ENCODE results near the gene DNAJB2. TPM values are rescaled to one million over a fixed set of nuclear protein-coding genes. Genes with fewer than 3 reads are reported as not detected.

Gene DNAJB2
- total RNA-seq, 6 experiments from 2014 or later: 39.7 to 45.4 (median 41.5) TPM

- Mint-ChIP-seq H3K4me1 (ENCODE audit: low read depth) (no peaks in the 10 kb centered on the region), H3K27me3 (ENCODE audit: insufficient read depth) (peaks cover 38% of the 10 kb centered on the region), H3K36me3 (ENCODE audit: low read depth) (no peaks in the 10 kb centered on the region), H3K4me3 (no peak overlapping the region), H3K27ac (no peak overlapping the region), H3K9me3 (no peaks in the 10 kb centered on the region)
- TF ChIP-seq CTCF (IDR thresholded peaks at IDR 0.05): no peak
- DNase-seq: no peak
These were observed 46.0 kb downstream of the DNAJB2 start for GRCh38 chr2:219325136-219325535.

- DNase-seq: no peak
- no peak overlapping the region for H3K27ac Mint-ChIP-seq
- H3K4me1 Mint-ChIP-seq (ENCODE audit: low read depth): no peaks in the 10 kb centered on the region
These were observed 46.6 kb downstream of the DNAJB2 start for GRCh38 chr2:219325657-219326315.

GRCh38 chr2:219327719-219328118, 48.6 kb downstream of the DNAJB2 start:
- Mint-ChIP-seq H3K4me3 (no peak overlapping the region), H3K27me3 (ENCODE audit: insufficient read depth) (peaks cover 54% of the 10 kb centered on the region), H3K4me1 (ENCODE audit: low read depth) (no peaks in the 10 kb centered on the region), H3K27ac (no peak overlapping the region), H3K9me3 (peaks cover 4% of the 10 kb centered on the region; the same call in 1 of the 2 replicates), H3K36me3 (ENCODE audit: low read depth) (no peaks in the 10 kb centered on the region)
- no peak for DNase-seq
- no peak for TF ChIP-seq CTCF (IDR thresholded peaks at IDR 0.05)

More at GRCh38 chr2:219325657-219326315, 46.6 kb downstream of the DNAJB2 start:
- no peak overlapping the region for H3K4me3 Mint-ChIP-seq
- peaks cover 41% of the 10 kb centered on the region for H3K27me3 Mint-ChIP-seq (ENCODE audit: insufficient read depth)
- no peaks in the 10 kb centered on the region for H3K9me3 Mint-ChIP-seq
- no peak for TF ChIP-seq CTCF (IDR thresholded peaks at IDR 0.05)
- H3K36me3 Mint-ChIP-seq (ENCODE audit: low read depth): no peaks in the 10 kb centered on the region

- no peaks in the 10 kb centered on the region for H3K4me1 Mint-ChIP-seq (ENCODE audit: low read depth)
- H3K4me3 Mint-ChIP-seq: no peak overlapping the region
- no peaks in the 10 kb centered on the region; the same call in 1 of the 2 replicates for H3K36me3 Mint-ChIP-seq (ENCODE audit: low read depth)
- H3K27ac Mint-ChIP-seq: no peak overlapping the region
- H3K27me3 Mint-ChIP-seq (ENCODE audit: insufficient read depth): peaks cover 52% of the 10 kb centered on the region
- H3K9me3 Mint-ChIP-seq: peaks cover 4% of the 10 kb centered on the region; the same call in 1 of the 2 replicates
- no peak for DNase-seq
- no peak for TF ChIP-seq CTCF (IDR thresholded peaks at IDR 0.05)
These were observed 52.5 kb downstream of the DNAJB2 start for GRCh38 chr2:219331560-219332213.

- H3K36me3 Mint-ChIP-seq (ENCODE audit: low read depth): no peaks in the 10 kb centered on the region; the same call in 1 of the 2 replicates
- H3K4me3 Mint-ChIP-seq: no peak within 1 kb of the TSS
- no peak for TF ChIP-seq CTCF (IDR thresholded peaks at IDR 0.05)
- H3K9me3 Mint-ChIP-seq: peaks cover 4% of the 10 kb centered on the region; the same call in 1 of the 2 replicates
- DNase-seq: no peak
- H3K27me3 Mint-ChIP-seq (ENCODE audit: insufficient read depth): peaks cover 46% of the 10 kb centered on the region
- no peak within 1 kb of the TSS for H3K27ac Mint-ChIP-seq
- no peaks in the 10 kb centered on the region for H3K4me1 Mint-ChIP-seq (ENCODE audit: low read depth)
These were observed 53.4 kb downstream of the DNAJB2 start, which contains the start of gene RESP18 for GRCh38 chr2:219332542-219332941. Gene RESP18 (minus strand): TSS chr2:219332744.
